ENCODE measurements around the gene CAMK1D.

The CAMK1D gene

GRCh38 chr10:12459340-12459739 lies 110.0 kb downstream of the CAMK1D start:
- DNase-seq (ENCODE audit: low read depth): no peak
- no peak for TF ChIP-seq CTCF (IDR thresholded peaks at IDR 0.05; ENCODE audit: control insufficient read depth, extremely low read depth, insufficient read depth)
- no peak overlapping the region for H3K4me3 ChIP-seq (ENCODE audit: low read depth, low read length)

GRCh38 chr10:12459762-12460161 lies 110.4 kb downstream of the CAMK1D start:
- DNase-seq (ENCODE audit: low read depth): no peak
- TF ChIP-seq CTCF (IDR thresholded peaks at IDR 0.05; ENCODE audit: control insufficient read depth, extremely low read depth, insufficient read depth): no peak
- no peak overlapping the region for H3K4me3 ChIP-seq (ENCODE audit: low read depth, low read length)

GRCh38 chr10:12463459-12463838 lies 114.1 kb downstream of the CAMK1D start:
- no peak overlapping the region for H3K4me3 ChIP-seq (ENCODE audit: low read depth, low read length)
- DNase-seq (ENCODE audit: low read depth): no peak
- no peak for TF ChIP-seq CTCF (IDR thresholded peaks at IDR 0.05; ENCODE audit: control insufficient read depth, extremely low read depth, insufficient read depth)

GRCh38 chr10:12465385-12466136 lies 116.2 kb downstream of the CAMK1D start:
- no peak overlapping the region for H3K4me3 ChIP-seq (ENCODE audit: low read depth, low read length)
- no peak for DNase-seq (ENCODE audit: low read depth)
- no peak for TF ChIP-seq CTCF (IDR thresholded peaks at IDR 0.05; ENCODE audit: control insufficient read depth, extremely low read depth, insufficient read depth)

GRCh38 chr10:12466704-12467305 lies 117.5 kb downstream of the CAMK1D start:
- DNase-seq (ENCODE audit: low read depth): no peak
- no peak overlapping the region for H3K4me3 ChIP-seq (ENCODE audit: low read depth, low read length)
- TF ChIP-seq CTCF (IDR thresholded peaks at IDR 0.05; ENCODE audit: control insufficient read depth, extremely low read depth, insufficient read depth): no peak

- no peak overlapping the region for H3K4me3 ChIP-seq (ENCODE audit: low read depth, low read length)
- TF ChIP-seq CTCF (IDR thresholded peaks at IDR 0.05; ENCODE audit: control insufficient read depth, extremely low read depth, insufficient read depth): no peak
- no peak for DNase-seq (ENCODE audit: low read depth)
These were observed 120.0 kb downstream of the CAMK1D start for GRCh38 chr10:12469345-12469744.

- DNase-seq (ENCODE audit: low read depth): no peak
- no peak for TF ChIP-seq CTCF (IDR thresholded peaks at IDR 0.05; ENCODE audit: control insufficient read depth, extremely low read depth, insufficient read depth)
- H3K4me3 ChIP-seq (ENCODE audit: low read depth, low read length): no peak overlapping the region
These were observed 121.4 kb downstream of the CAMK1D start for GRCh38 chr10:12470719-12471118.
